Astrocyte of the cerebellum (primary cell): ENCODE measurements around the gene ATP5ME.

ENCODE experiments used
- DNase-seq: peaks from one replicate; pipeline ENCODE4 v3.0.0-alpha.2; 2011; ENCODE audit warnings: low read depth
- H3K4me3 ChIP-seq: 2 replicates; pipeline ENCODE4 v1.5.1; 2011; ENCODE audit warnings: mild to moderate bottlenecking, low read depth, low read length, moderate library complexity
- in situ Hi-C: cut with HindIII; loops from 2 replicates; pipeline ENCODE4 v1.10.0; 2017; ENCODE audit warnings: low sequenced_read_pairs
- TF ChIP-seq, protein P1 (sequence below): IDR thresholded peaks from 2 replicates; pipeline ENCODE4 v1.5.1; 2012; ENCODE audit warnings: low read length, low read depth, moderate library complexity, mild to moderate bottlenecking; ENCODE audit errors: missing control alignments

Gene ATP5ME

DNA sequence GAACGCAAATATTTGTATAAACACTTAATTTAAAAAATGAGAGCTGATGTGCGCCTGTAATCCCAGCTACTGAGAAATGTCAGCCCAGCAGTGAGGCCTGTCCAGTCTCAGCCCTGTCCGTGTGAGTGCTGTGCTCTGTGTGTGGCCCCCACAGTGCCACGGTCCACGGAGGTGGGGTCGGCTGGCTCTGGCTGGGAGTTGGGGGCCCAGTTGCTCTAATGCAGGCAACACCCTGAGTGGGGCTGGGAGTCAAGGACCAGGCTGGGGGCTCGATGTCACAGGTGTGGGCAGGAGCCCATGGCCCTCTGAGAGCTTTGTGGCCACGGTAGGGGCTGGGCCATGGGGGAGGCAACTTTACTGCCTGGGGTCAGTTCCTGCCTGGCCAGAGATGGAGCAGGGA lies 44.4 kb upstream of the ATP5ME start:
- H3K4me3 ChIP-seq: no peak overlapping the region
- TF ChIP-seq, protein P1, sequence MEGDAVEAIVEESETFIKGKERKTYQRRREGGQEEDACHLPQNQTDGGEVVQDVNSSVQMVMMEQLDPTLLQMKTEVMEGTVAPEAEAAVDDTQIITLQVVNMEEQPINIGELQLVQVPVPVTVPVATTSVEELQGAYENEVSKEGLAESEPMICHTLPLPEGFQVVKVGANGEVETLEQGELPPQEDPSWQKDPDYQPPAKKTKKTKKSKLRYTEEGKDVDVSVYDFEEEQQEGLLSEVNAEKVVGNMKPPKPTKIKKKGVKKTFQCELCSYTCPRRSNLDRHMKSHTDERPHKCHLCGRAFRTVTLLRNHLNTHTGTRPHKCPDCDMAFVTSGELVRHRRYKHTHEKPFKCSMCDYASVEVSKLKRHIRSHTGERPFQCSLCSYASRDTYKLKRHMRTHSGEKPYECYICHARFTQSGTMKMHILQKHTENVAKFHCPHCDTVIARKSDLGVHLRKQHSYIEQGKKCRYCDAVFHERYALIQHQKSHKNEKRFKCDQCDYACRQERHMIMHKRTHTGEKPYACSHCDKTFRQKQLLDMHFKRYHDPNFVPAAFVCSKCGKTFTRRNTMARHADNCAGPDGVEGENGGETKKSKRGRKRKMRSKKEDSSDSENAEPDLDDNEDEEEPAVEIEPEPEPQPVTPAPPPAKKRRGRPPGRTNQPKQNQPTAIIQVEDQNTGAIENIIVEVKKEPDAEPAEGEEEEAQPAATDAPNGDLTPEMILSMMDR: no peak
- no peak for DNase-seq
- in situ Hi-C loops: no loop called here

DNA sequence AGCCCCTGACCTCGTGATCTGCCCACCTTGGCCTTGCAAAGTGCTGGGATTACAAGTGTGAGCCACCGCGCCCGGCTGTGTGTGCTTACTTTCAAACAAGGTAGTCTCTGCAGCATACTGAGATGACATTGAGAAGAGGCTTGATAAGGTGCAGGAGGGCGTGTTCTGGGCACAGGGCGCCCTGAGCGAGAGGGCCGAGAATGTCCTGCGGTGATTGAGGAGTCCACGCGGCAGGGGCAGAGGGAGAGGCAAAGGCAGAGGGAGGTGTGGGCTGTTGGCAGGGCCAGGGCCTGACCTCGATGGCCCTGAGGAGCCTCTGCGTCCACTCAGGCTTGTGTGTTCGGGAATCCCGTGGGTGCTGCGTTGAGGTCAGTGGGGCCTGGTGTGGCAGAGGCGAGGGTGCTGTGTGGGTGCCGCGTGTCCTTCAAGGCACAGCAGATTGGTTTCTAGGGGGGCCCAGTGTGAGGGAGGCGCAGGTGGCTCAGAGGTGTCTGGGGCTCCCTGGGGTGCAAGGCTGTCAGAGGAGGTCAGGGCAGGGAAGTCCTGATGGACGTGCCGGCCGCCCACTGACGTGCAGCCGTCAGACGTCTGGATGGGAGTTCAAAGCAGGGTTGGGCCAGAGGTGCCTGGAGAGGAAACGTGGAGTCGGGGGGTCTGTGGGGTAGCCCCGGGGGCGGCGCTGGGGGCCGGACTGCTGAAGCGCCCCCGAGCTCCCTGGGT lies 43.7 kb upstream of the ATP5ME start:
- no peak overlapping the region for H3K4me3 ChIP-seq
- in situ Hi-C loops: no loop called here
- TF ChIP-seq, protein P1: no peak
- DNase-seq: no peak

DNA sequence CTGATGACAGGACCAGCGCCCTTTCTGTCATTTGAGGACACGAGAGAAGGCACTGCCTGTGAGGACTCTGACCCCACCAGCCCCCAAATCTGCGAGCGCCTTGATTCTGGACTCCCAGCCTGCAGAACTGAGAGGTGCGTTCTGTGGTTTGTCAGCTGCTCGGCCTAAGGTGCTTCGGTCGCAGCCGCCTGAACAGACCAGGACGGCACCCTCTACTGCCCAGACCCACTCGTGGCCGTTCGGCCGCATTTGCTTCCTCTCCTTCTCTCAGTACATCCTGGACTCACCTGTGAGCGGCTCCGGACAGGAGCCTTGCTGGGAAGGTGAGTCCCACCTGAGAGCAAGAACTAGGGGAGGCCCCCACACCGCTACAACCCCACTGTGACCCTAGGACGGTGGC lies 40.0 kb upstream of the ATP5ME start:
- no peak for DNase-seq
- in situ Hi-C loops: no loop called here
- TF ChIP-seq, protein P1: no peak
- H3K4me3 ChIP-seq: no peak overlapping the region

DNA sequence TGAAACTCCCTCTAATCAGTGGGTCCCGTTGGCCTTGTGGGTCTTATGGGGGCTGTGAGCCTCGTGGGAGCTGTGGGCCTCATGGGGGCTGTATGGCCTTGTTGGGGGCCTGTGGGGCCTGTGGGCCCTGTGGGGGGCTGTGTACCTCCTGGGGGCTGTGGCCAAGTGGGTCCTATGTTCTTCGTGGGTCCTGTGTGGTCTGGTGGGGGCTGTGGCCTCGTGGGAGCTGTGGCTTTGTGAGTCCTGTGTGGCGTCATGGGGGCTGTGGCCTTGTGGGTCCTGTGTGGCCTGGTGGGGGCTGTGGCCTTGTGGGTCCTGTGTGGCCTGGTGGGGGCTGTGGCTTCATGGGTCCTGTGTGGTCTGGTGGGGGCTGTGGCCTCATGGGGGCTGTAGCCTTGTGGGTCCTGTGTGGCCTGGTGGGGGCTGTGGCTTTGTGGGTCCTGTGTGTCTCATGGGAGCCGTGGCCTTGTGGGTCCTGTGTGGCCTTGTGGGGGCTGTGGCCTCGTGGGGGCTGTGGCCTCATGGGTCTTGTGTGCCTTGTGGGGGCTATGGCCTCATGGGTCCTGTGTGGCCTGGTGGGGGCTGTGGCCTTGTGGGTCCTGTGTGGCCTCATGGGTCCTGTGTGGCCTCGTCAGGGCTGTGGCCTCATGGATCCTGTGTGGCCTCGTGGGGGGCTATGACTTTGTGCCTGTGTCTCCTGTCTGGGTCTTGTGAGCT lies 39.0 kb upstream of the ATP5ME start:
- in situ Hi-C loops: no loop called here
- no peak for DNase-seq
- TF ChIP-seq, protein P1: no peak
- no peak overlapping the region for H3K4me3 ChIP-seq

DNA sequence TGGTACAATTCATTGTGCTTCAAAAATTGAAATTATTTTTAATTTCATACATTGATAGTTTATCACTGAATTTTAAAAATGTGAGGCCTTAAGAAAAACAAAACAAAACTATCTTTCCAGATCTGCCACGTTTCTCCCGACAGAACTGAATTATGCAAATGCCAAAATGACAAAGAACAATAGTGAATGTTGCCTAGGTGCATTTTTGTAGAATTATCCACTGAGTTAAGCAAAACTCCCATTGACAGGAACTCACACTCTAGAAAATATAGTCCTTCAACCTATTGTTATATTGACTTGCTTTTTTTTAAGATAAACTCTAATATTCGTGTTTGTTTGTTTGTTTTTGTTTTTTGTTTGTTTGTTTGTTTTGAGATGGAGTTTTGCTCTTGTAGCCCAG lies 38.0 kb upstream of the ATP5ME start:
- TF ChIP-seq, protein P1: no peak
- DNase-seq: no peak
- in situ Hi-C loops: no loop called here
- no peak overlapping the region for H3K4me3 ChIP-seq

DNA sequence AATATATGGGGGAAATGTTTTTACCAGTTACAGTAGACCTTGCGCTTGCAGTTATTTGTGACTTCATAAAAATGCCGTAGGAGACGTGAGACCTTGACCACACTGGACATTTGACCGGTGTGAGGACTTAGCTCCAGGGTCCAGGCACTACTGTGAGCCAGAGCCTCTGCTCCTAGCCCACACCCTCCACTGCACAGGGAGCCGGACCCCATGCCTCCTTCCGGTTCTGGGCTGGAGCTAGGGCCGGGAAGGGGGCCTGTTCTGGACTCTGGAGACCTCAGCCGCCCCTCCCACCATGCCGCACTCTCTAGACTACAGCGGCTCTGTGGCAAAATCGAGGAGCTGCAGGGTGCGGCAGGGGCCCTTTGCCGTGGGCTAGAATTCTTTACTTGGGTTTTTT lies 36.8 kb upstream of the ATP5ME start:
- no peak overlapping the region for H3K4me3 ChIP-seq
- DNase-seq: no peak
- in situ Hi-C loops: no loop called here
- TF ChIP-seq, protein P1: no peak
